Placental pericyte (primary cell): ENCODE results near the gene HIKESHI. TPM values are rescaled to one million over a fixed set of nuclear protein-coding genes. Genes with fewer than 3 reads are reported as not detected.

Source experiments
- small RNA-seq: library from RNA; depleted of rRNA; stranded (forward); fragments of <200 nt; gene quantifications from one replicate; pipeline ENCODE3, GENCODE V24; 2012; ENCODE audit warnings: low replicate concordance
- total RNA-seq: library from RNA; depleted of rRNA; stranded (reverse); fragments of >200 nt; gene quantifications from 2 replicates; pipeline ENCODE4 v1.2.3, GENCODE V29; 2012

Gene HIKESHI, protein sequence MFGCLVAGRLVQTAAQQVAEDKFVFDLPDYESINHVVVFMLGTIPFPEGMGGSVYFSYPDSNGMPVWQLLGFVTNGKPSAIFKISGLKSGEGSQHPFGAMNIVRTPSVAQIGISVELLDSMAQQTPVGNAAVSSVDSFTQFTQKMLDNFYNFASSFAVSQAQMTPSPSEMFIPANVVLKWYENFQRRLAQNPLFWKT
- total RNA-seq: 35.5 and 59.4 TPM in 2 replicates

DNA sequence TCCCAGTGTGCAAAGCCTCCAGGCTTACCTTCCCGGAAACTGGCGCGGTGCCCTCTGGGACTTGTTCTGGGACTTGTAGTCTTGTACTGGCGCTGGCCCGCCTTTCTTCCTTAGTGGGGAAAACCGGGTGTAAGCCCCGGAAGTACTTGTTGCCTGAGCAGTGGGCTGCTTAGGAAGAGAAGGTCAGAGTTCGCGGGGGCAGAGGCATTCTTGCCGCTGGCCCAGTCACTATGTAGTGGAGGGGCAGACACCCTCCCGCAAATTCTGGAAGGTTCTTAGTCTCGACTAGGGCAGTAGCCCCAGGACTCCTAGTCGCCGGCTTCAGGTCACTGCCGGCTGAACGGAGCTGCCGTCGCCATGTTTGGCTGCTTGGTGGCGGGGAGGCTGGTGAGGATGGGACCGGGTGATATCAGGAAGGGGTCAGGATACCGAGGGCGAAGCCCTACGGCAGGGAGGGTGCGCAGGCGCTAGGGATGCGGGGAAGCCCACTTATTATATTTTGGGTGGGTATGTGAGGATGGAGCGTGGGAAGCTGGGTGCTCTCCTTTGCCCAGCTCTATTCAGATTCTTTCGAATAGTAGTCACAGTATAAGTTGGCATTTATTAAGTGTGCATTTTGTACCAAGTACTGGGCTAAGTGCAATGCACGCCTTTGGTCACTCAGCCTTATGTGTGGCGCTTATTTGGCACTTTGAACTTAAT, at the start of gene HIKESHI:
Gene HIKESHI, plus strand, starts transcription at position 149 of the 702 bp plus-strand sequence. Its CDS starts 209 bp downstream, at position 358.

DNA sequence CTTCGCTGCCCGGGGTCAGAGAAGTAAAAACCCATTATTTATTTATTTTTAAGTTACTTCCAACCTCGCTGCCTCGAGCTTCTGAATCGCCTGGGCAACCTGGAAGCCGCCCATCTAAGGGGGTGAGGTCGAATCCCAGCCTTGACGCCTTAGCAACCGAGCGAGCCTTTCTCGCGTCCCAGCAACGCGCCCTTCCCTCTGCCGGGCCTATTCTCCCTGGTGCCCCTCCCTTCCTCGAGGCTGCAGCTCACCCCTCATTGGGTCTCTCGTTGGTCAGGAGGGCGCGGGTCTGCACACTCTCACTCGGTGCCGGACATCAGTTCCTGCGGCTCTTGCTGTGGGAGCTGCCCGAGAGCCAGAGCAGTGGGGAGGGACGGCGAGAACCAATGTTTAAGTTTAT, 72.5 kb downstream of the HIKESHI start, which contains the start of gene CCDC81:
Gene CCDC81, plus strand, starts transcription at position 302 of the 400 bp plus-strand sequence. CDS start 277 bp downstream, outside the sequence.

Small RNAs within 50 kb of the gene (small RNA-seq; reads per million reads assigned to genes)
- not detected for gene RN7SL225P

Other genes starting within 250 kb of the HIKESHI start
- 245 and 442 TPM in 2 replicates for gene PICALM, start 233.2 kb upstream of the HIKESHI start, total RNA-seq
- 6.6 and 21.2 TPM in 2 replicates for gene EED, start 57.5 kb upstream of the HIKESHI start, total RNA-seq
- 0.66 and 2.7 TPM in 2 replicates for gene CCDC81, start 72.6 kb downstream of the HIKESHI start, total RNA-seq